Stimulated activated CD8-positive, alpha-beta memory T cell treated with anti-CD3 and anti-CD28 coated beads, Interleukin-12 subunit alpha, Interleukin-12 subunit beta, amount 100 ng/mL, for 4 hours (primary cell): ENCODE data around the gene RAB35.

Source experiments
- DNase-seq: peaks from one replicate; pipeline ENCODE4 v3.0.0-alpha.2; 2020; ENCODE audit warnings: low read depth

The RAB35 gene

GRCh38 chr12:120116441-120116791, at the start of gene RAB35:
TSS of gene RAB35 (minus strand) at chr12:120116753. CDS start at chr12:120116650, 103 bp downstream.
- DNase-seq, result no peak

GRCh38 chr12:120164293-120164692, 47.7 kb upstream of the RAB35 start:
- no peak for DNase-seq

- DNase-seq, result no peak
Measured at GRCh38 chr12:120162763-120163162, 46.2 kb upstream of the RAB35 start.

GRCh38 chr12:120161852-120162251, 45.3 kb upstream of the RAB35 start:
- no peak for DNase-seq

GRCh38 chr12:120159509-120160237, 43.1 kb upstream of the RAB35 start:
- no peak for DNase-seq

GRCh38 chr12:120158351-120158750, 41.8 kb upstream of the RAB35 start:
- no peak for DNase-seq

GRCh38 chr12:120157678-120158077, 41.1 kb upstream of the RAB35 start:
- no peak for DNase-seq

- no peak for DNase-seq
Measured at GRCh38 chr12:120156315-120157259, 40.0 kb upstream of the RAB35 start.

- no peak for DNase-seq
Measured at GRCh38 chr12:120155072-120155471, 38.5 kb upstream of the RAB35 start.

- no peak for DNase-seq
Measured at GRCh38 chr12:120150919-120151525, 34.5 kb upstream of the RAB35 start.

GRCh38 chr12:120148011-120148410, 31.5 kb upstream of the RAB35 start:
- no peak for DNase-seq

GRCh38 chr12:120145164-120145563, 28.6 kb upstream of the RAB35 start:
- no peak for DNase-seq

- DNase-seq, result no peak
Measured at GRCh38 chr12:120144215-120144614, 27.7 kb upstream of the RAB35 start.

GRCh38 chr12:120142231-120142877, 25.8 kb upstream of the RAB35 start:
- no peak for DNase-seq

GRCh38 chr12:120141336-120141735, 24.8 kb upstream of the RAB35 start:
- no peak for DNase-seq

- no peak for DNase-seq
Measured at GRCh38 chr12:120140603-120141002, 24.1 kb upstream of the RAB35 start.

GRCh38 chr12:120139958-120140357, 23.4 kb upstream of the RAB35 start:
- no peak for DNase-seq

- no peak for DNase-seq
Measured at GRCh38 chr12:120138366-120138765, 21.8 kb upstream of the RAB35 start.

GRCh38 chr12:120137833-120138232, 21.3 kb upstream of the RAB35 start:
- DNase-seq, result no peak

- no peak for DNase-seq
Measured at GRCh38 chr12:120136093-120136770, 19.7 kb upstream of the RAB35 start.

- DNase-seq, result no peak
Measured at GRCh38 chr12:120134307-120134980, 17.9 kb upstream of the RAB35 start.
